Measurements from ENCODE around the gene LDLR.

The LDLR gene

GRCh38 chr19:11063434-11063833 is 25.8 kb upstream of the LDLR start:
- TF ChIP-seq CTCF (IDR thresholded peaks at IDR 0.05) = no peak

GRCh38 chr19:11064831-11065303 is 24.4 kb upstream of the LDLR start:
- no peak for TF ChIP-seq CTCF (IDR thresholded peaks at IDR 0.05)

GRCh38 chr19:11066326-11066725 is 22.9 kb upstream of the LDLR start:
- TF ChIP-seq CTCF (IDR thresholded peaks at IDR 0.05) = no peak

GRCh38 chr19:11067356-11068113 is 21.7 kb upstream of the LDLR start:
- TF ChIP-seq CTCF (IDR thresholded peaks at IDR 0.05) = no peak

GRCh38 chr19:11069561-11069960 is 19.7 kb upstream of the LDLR start:
- TF ChIP-seq CTCF (IDR thresholded peaks at IDR 0.05) = no peak

GRCh38 chr19:11070123-11070522 is 19.1 kb upstream of the LDLR start:
- no peak for TF ChIP-seq CTCF (IDR thresholded peaks at IDR 0.05)

- no peak for TF ChIP-seq CTCF (IDR thresholded peaks at IDR 0.05)
Observed at GRCh38 chr19:11073568-11073967, 15.7 kb upstream of the LDLR start.

GRCh38 chr19:11078893-11079292 is 10.4 kb upstream of the LDLR start:
- no peak for TF ChIP-seq CTCF (IDR thresholded peaks at IDR 0.05)

Measured in LNCAP (cell line).